Thoracic aorta (tissue), 2 donors: ENCODE measurements around the gene FOXP1. TPM values are rescaled to one million over a fixed set of nuclear protein-coding genes. Genes with fewer than 3 reads are reported as not detected.
A peak's percentile ranks its signal among the peaks of the same experiment; 100 is the strongest.

Source experiments
- ATAC-seq: fragments of 150-250 bp; one replicate; pipeline ENCODE4 v1.8.0; 2017; ENCODE audit warnings: low read depth; ENCODE audit not compliant: insufficient number of reproducible peaks, low FRiP score
- DNase-seq: peaks from one replicate; pipeline ENCODE4 v3.0.0-alpha.2; 2020; ENCODE audit warnings: low spot score
- H3K27ac ChIP-seq, 2 donors: fragments of 200-600 bp; sonication (generic); 1 replicate in 1 of 2; 2 replicates in 1 of 2; pipeline ENCODE4 v1.5.1; 2016; ENCODE audit warnings: mild to moderate bottlenecking in 2 of 2, moderate library complexity in 2 of 2
- H3K27me3 ChIP-seq: fragments of 200-600 bp; sonication (generic); replicated peaks from 2 replicates; pipeline ENCODE4 v1.6.0; 2016; ENCODE audit warnings: mild to moderate bottlenecking; ENCODE audit not compliant: insufficient read depth
- H3K36me3 ChIP-seq: fragments of 200-600 bp; sonication (generic); one replicate; pipeline ENCODE4 v1.5.1; 2016
- H3K4me1 ChIP-seq, 2 donors: fragments of 200-600 bp; sonication (generic); 1 replicate in 1 of 2; 2 replicates in 1 of 2; pipeline versions ENCODE4 v1.5.1 to v1.6.0; 2016; ENCODE audit warnings: low read depth in 2 of 2, mild to moderate bottlenecking in 1 of 2; ENCODE audit not compliant: control insufficient read depth in 1 of 2
- H3K4me3 ChIP-seq: fragments of 200-600 bp; sonication (generic); 2 replicates; pipeline ENCODE4 v1.5.1; 2016; ENCODE audit warnings: mild to moderate bottlenecking
- H3K9me3 ChIP-seq: fragments of 200-600 bp; sonication (generic); 2 replicates; pipeline ENCODE4 v1.5.1; 2016
- total RNA-seq, 2 donors: library from RNA; depleted of rRNA; stranded (reverse); fragments of >200 nt; gene quantifications; one replicate each; pipeline versions ENCODE4 v1.1.0 to v1.2.3, GENCODE V29; 2016
- TF ChIP-seq, protein P1 (sequence below): fragments of 200-600 bp; sonication (generic); IDR thresholded peaks from one replicate; pipeline ENCODE4 v1.5.1; 2019; ENCODE audit warnings: antibody characterized with exemption

FOXP1 gene
- total RNA-seq, 2 donors from 2014 or later, result 176 to 255 TPM

DNA sequence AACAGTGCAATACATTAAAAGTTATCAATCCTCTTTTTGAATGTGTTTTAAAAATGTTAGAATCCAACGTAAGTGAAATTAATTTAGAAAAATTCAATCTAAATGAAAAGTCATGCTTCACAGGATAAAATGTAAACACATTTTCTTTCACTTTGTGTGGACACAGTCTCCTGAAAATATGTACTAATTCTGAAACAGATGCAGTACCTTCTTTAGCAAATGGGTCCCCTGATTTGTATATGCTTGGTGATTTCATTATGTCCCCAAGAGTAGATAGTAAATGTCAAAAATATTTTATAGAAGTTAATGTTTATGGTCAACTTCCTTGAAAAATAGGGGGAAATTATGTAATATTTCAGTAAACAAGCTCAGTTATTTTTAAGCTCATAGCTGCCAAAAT is 28.9 kb downstream of the FOXP1 start:
- DNase-seq (no peak), ATAC-seq (no peak)
- Histone ChIP-seq H3K4me3 (no peak overlapping the region), H3K9me3 (no peaks in the 10 kb centered on the region), H3K27me3 (no peaks in the 10 kb centered on the region), H3K4me1 (peaks cover 16 to 23% of the 10 kb centered on the region in 2 donors), H3K27ac (no peak overlapping the region), H3K36me3 (no peaks in the 10 kb centered on the region)
- TF ChIP-seq, protein P1, sequence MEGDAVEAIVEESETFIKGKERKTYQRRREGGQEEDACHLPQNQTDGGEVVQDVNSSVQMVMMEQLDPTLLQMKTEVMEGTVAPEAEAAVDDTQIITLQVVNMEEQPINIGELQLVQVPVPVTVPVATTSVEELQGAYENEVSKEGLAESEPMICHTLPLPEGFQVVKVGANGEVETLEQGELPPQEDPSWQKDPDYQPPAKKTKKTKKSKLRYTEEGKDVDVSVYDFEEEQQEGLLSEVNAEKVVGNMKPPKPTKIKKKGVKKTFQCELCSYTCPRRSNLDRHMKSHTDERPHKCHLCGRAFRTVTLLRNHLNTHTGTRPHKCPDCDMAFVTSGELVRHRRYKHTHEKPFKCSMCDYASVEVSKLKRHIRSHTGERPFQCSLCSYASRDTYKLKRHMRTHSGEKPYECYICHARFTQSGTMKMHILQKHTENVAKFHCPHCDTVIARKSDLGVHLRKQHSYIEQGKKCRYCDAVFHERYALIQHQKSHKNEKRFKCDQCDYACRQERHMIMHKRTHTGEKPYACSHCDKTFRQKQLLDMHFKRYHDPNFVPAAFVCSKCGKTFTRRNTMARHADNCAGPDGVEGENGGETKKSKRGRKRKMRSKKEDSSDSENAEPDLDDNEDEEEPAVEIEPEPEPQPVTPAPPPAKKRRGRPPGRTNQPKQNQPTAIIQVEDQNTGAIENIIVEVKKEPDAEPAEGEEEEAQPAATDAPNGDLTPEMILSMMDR, result no peak

DNA sequence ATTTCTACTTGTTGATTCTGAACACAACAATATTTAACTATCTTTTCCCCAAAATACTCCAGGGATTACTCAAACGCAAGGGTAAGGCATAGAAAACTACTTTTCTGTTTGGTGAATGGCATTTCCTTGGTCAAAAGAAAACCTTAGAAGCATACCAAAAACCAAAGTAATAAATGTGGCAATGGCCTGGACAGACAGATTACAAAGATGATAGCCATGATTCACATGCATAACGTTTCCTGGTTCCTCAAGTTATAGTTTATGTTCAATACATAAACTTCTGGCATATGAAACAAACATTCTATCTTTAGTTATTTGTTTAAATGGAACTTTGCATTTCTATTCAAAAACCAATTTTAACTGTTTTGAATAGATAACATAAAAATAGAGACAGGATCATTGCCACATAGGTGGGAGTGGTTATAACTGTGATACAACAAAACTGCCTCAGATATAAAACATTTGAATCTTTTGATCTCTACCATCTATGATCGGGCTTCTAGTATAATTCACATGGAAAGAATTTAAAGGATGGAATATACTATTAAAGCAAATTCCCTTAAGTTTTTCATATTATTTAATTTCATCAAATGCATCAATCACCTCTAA is 32.1 kb downstream of the FOXP1 start:
- no peaks in the 10 kb centered on the region for H3K27me3 ChIP-seq
- peak overlapping the region in 1 of 2 donors; percentile 22 for H3K27ac ChIP-seq
- ATAC-seq, result no peak
- H3K4me3 ChIP-seq, result no peak overlapping the region
- peaks cover 19 to 20% of the 10 kb centered on the region in 2 donors for H3K4me1 ChIP-seq
- H3K9me3 ChIP-seq, result no peaks in the 10 kb centered on the region
- DNase-seq, result no peak
- TF ChIP-seq, protein P1, result no peak
- H3K36me3 ChIP-seq, result no peaks in the 10 kb centered on the region

DNA sequence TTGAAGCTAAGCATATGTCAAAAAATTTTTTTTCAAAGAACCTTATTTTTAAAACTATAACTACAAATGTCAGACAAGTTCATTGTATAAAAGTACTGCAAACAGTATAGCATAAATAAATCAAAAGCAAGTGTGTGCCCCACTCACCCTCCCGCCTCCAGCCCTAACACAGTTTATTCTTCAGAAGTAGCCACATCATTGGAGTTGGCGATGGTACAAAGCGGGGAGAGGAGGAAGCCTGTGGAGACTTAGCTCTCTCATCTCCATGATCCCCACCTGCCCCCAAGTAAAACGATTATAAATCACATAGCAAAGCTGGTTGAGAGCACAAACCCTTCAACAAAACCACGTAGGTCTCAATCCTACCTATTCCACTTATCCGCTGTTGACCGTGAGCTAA is 33.6 kb downstream of the FOXP1 start:
- H3K27me3 ChIP-seq, result no peaks in the 10 kb centered on the region
- no peak overlapping the region for H3K27ac ChIP-seq
- DNase-seq, result no peak
- peaks cover 19 to 20% of the 10 kb centered on the region in 2 donors for H3K4me1 ChIP-seq
- H3K36me3 ChIP-seq, result no peaks in the 10 kb centered on the region
- H3K9me3 ChIP-seq, result no peaks in the 10 kb centered on the region
- ATAC-seq, result no peak
- TF ChIP-seq, protein P1, result no peak
- H3K4me3 ChIP-seq, result no peak overlapping the region

DNA sequence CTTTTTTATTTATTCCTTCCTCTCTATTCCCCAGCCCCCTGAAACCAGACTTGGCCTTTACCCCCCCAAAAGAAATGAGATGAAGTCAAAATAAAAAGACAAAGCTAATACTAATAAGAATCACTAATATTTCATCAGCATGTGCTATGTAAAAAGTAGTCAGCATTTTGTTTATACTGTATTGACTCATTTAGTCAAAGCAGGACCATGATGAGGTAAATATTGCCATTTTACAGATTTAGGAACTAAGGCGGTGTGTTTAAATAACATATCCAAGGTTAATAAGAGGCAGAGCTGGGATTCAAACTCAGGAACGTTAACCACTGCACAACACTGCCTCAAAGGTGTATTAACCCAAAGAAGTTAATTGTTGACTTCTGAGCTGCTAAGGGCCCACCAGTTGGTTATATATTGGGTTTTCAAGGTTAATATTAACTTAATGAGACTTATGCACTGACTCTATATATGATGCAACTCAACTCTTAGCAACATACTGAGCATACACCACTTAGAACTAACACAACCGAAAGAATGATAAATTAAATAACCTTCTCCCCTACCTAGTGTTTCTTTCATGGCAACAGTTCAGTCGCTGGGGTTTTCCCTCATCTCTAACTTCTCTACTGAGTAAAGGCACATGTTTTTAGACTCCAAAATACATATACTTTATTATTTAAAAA is 34.7 kb downstream of the FOXP1 start:
- DNase-seq (no peak), ATAC-seq (no peak)
- no peaks in the 10 kb centered on the region for H3K36me3 ChIP-seq
- H3K4me3 ChIP-seq, result no peak overlapping the region
- TF ChIP-seq, protein P1, result no peak
- no peaks in the 10 kb centered on the region for H3K9me3 ChIP-seq
- peaks cover 19 to 20% of the 10 kb centered on the region in 2 donors for H3K4me1 ChIP-seq
- no peaks in the 10 kb centered on the region for H3K27me3 ChIP-seq
- no peak overlapping the region for H3K27ac ChIP-seq

DNA sequence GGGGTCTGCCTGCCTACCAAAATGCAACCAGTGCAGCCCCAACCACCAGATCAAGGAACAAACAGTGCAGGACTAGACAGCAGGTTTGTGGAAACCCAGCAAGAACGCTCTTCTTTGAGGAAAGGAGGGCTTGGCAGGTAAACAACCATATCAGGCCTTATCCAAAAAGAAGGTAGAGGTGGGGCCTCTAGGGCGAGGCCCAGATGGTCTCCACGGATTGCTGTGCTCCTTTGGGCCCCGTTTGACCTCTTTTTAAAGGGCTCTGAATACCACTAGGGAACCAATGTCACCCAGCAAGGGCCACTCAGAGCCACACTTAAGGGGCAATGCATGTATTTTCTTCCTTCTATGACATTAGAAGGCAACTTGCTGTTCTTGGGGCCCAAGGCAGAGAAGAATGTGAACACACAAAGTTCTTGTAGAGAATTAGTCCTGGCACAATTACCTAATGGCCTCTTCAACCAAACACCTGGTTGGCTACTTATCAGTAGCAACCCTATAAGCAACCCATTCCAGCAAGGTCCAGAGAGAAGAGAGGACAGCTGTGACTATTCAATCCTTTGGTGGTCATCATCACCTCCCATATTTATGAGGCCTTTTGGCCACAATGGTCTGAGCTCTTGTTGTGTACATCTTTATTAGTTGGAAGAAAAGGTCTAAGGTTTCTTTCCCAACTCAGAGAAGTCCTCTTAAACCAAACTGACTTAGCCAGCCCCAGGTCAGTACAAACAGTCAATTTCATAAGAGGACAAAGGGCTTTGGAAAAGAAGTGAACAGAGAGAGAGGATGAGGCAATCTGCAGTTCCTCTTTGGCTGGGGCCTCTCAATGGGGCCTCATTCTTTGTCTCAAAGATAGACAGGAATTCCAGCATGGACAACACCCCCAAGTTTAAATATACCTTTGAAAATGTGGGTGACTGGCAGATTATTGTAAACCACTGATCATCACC is 36.0 kb downstream of the FOXP1 start:
- TF ChIP-seq, protein P1, result no peak
- no peak overlapping the region for H3K4me3 ChIP-seq
- no peaks in the 10 kb centered on the region for H3K36me3 ChIP-seq
- no peaks in the 10 kb centered on the region for H3K9me3 ChIP-seq
- no peak for DNase-seq
- H3K27ac ChIP-seq, result peak overlapping the region in 1 of 2 donors; percentile 37
- H3K27me3 ChIP-seq, result no peaks in the 10 kb centered on the region
- peaks cover 24 to 31% of the 10 kb centered on the region in 2 donors for H3K4me1 ChIP-seq
- no peak for ATAC-seq
